Erythroblast (primary cell): ENCODE measurements around the gene COX14.
"Not testable (repeated sequence)": the region's sequence is repeated elsewhere in the genome, so short reads cannot be mapped to it uniquely, and the experiment has no call there.

ENCODE experiments used
- DNase-seq, 2 experiments: peaks; one replicate each; lab custom pipeline; 2025; lab: John Stamatoyannopoulos, UW
- GATA1 ChIP-seq: IDR thresholded peaks from 2 replicates; pipeline ENCODE4 v1.6.1; 2011; ENCODE audit warnings: low read depth, mild to moderate bottlenecking, control low read depth, low read length, moderate library complexity
- POLR2A ChIP-seq: IDR thresholded peaks from 2 replicates; pipeline ENCODE4 v1.6.1; 2011; ENCODE audit warnings: mild to moderate bottlenecking, low read length

The COX14 gene

DNA sequence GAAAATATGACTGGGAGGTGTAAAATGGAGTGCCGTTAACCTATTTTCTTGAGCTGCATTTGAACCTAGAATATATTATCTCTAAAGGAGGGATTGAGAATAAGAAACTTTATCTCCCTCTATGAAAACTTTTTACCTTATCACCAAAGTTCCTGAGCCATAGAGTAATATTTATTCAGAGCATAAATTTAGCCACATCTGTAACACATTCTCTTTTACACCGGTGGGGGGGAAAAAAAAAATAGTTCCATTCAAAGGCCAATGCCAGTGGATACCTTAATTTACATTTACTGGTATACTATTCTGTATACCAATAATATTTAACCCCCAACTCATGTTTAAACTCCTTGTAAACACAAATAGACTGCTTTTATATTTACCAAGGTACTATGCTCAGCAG is 33.4 kb downstream of the COX14 start:
- DNase-seq: no peak
- TF ChIP-seq POLR2A (no peak), GATA1 (no peak)

DNA sequence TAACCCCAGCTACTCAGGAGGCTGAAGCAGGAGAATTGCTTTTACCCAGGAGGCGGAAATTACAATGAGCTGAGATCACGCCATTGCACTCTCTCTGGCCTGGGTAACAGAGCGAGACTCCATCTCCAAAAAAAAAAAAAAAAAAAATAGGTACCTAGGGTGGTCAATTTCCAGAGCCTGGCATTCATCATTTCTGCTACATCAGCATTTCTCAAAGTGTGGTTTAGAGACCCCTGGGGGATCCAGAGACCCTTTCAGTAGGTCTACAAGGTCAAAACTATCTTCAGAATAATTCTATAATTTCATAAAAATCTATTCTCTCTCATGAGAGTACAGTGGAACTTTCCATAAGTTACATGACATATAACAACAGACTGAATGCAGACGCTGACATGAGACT is 35.2 kb downstream of the COX14 start:
- DNase-seq: no peak
- TF ChIP-seq GATA1 (no peak), POLR2A (no peak)

DNA sequence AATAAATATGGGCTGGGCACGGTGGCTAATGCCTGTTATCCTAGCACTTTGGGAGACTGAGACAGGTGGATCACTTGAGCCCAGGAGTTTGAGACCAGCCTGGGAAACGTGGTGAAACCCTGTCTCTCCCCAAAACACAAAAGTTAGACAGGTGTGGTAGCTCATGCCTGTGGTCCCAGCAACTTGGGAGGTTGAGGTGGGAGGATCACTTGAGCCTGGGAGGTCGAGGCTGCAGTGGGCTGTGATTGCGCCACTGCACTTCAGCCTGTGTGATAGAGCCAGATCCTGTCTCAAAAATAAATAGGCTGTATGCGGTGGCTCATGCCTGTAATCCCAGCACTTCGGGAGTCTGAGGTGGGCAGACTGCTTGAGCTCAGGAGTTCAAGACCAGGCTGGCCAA is 36.0 kb downstream of the COX14 start:
- DNase-seq: not testable (repeated sequence)

DNA sequence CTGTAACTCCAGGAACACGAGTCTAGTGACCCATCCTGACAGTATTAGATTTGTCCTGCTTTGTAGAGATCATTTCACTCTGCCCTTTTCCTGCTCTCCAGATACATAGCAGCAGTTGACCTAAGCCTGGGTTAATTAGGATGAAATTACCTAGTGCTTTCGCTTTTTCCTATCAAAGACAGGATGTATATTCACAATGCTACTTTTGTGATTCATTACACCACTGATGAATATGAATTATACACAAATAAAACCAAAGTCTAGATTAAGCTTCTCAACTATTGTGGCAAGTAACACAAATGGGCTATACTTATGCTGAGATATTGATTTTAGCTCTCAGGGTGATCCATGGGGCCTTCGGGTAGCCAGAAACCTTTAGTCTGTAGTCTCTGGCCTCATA is 37.3 kb downstream of the COX14 start:
- no peak for TF ChIP-seq POLR2A
- TF ChIP-seq GATA1: no peak
- no peak for DNase-seq

DNA sequence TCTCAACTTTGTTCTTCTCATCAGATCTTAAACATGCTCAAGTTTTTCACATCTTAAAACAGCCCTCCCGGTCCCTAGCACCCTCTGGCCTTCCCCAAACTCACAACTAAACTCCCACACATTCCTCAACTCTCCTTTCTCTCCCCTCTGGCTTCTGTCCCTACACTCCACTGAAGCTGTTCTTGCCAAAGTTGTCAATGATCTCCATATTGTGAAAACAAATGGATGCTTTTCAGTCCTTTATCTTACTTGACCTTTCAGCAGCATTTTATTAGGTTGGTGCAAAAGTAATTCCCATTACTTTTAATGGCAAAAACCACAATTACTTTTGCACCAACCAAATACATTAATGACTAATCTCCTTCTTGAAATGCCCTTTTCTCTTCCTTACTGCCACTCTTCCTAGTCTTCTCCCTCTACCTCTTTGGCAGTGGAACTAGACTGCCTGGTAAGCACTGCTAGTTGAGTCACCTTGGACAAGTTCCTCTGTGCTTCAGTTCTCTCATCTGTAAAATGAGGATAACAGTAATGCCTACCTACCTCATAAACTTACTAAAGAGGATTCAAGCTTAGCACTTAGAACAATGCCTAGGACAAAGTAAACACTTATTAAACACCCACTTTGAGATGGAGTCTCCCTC is 39.1 kb downstream of the COX14 start:
- TF ChIP-seq GATA1 (no peak), POLR2A (no peak)
- DNase-seq: no peak

DNA sequence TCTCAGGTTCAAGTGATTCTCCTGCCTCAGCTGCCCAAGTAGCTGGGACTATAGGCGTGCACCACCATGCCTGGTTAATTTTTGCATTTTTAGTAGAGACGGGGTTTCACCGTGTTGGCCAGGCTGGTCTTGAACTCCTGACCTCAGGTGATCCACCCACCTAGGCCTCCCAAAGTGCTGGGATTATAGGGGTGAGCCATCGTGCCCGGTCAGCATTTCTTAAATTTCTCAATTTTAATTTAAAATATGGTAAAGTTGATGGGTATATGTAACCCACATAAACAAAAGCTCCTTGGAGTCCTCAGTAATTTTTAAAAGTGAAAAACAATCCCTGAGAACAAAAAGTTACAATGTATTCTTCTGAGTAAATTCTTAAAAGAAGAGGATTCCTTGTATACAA is 42.9 kb downstream of the COX14 start:
- DNase-seq: not testable (repeated sequence)

DNA sequence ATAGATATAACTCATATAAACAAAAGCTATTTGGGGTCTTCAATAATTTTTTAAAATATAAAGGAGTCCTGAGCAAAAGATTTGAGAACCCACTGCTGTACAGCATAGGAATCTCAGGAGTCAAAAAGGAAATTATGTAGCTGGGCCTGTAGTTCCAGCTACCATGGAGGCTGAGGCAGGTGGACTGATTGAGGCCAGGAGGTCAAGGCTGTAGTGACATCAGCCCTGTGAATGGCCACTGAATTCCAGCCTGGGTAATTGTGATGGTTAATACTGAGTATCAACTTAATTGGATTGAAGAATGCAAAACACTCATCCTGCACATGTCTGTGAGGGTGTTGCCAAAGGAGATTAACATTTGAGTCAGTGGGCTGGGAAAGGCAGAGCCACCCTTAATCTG is 44.6 kb downstream of the COX14 start:
- DNase-seq: no peak
- TF ChIP-seq POLR2A (no peak), GATA1 (no peak)

DNA sequence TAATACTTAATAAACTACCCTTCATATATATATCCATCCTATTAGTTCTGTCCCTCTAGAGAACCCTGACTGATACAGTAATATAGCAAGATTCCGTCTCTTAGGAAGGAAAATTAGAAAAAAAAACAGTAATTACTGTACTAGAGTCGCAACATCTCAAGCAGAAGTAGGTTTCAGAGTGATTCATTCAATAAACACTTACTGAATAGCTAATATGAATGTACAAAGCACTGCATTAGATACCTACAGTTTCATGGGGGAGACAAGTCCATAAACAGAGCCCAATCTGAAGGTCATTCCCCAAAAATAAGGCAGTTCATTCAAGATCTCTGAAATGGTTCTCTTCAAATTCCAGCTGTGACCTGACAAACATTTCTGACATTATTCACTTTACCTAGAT is 45.2 kb downstream of the COX14 start:
- no peak for TF ChIP-seq POLR2A
- DNase-seq: no peak

DNA sequence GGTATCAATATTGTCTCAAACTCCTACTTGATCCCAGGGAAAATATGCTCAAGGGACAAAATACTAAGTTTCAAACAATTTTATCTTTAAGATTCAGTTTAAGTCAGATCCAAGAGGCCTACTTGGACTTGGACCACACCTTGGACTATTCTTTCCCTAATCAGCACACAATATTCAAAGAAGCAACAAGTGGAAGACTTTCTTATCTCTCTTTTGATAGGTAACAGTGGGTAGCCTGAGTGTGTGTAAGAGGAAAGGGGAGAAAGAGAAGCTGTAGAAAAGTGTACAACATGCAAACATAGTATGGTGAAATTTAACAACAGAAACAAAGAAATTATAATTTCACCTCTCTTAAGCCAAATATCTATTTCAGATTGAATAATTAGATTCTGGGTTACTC is 48.6 kb downstream of the COX14 start:
- no peak for TF ChIP-seq POLR2A
- no peak for TF ChIP-seq GATA1
- no peak for DNase-seq

DNA sequence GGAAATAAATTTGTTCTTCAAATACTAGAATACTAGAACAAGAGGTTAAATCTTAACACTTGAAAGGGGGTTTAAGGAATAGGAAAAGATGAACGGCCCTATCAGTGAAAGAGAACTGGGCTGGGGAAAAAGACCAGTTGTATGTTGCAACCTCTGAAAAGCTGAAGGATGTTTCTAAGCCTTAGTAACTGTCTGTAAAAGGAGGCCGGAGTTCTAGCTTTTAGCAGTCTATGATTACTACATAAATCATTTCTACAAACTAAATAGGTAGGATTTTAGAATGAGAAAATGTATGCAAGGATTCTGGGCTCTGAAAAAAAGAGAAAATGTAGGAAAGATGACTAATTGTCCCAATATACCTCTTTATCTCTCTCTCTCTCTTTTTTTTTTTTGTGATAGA is 50.2 kb downstream of the COX14 start:
- DNase-seq: no peak
- no peak for TF ChIP-seq GATA1
- TF ChIP-seq POLR2A: no peak

DNA sequence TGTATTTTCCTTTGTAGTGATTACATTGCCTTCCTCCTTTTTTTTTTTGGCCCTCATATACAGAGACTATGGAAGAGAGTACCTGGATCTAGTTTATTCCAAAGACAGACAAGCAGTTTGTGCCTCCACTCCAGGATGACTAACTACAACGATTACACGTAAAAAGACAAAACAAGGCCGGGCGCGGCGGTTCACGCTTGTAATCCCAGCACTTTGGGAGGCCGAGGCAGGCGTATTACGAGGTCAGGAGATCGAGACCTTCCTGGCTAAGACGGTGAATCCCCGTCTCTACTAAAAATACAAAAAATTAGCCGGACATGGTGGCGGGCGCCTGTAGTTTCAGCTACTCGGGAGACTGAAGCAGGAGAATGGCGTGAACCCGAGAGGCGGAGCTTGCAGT is 52.9 kb downstream of the COX14 start:
- TF ChIP-seq GATA1 (no peak), POLR2A (no peak)
- DNase-seq: no peak

DNA sequence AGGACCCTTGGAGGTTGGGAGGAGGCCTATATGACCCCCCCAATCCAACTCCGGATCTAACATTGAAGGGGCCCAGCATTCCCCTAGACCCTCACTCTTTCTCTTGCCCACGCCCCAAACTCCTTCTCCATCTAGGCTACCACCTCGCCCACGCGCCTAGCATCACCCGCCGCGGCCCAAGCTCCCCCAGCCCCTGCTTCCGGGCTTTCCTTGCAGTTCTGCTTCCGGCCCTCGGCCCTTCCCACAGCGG is 54.7 kb downstream of the COX14 start:
- TF ChIP-seq GATA1 (no peak), POLR2A (no peak)
- no peak for DNase-seq

DNA sequence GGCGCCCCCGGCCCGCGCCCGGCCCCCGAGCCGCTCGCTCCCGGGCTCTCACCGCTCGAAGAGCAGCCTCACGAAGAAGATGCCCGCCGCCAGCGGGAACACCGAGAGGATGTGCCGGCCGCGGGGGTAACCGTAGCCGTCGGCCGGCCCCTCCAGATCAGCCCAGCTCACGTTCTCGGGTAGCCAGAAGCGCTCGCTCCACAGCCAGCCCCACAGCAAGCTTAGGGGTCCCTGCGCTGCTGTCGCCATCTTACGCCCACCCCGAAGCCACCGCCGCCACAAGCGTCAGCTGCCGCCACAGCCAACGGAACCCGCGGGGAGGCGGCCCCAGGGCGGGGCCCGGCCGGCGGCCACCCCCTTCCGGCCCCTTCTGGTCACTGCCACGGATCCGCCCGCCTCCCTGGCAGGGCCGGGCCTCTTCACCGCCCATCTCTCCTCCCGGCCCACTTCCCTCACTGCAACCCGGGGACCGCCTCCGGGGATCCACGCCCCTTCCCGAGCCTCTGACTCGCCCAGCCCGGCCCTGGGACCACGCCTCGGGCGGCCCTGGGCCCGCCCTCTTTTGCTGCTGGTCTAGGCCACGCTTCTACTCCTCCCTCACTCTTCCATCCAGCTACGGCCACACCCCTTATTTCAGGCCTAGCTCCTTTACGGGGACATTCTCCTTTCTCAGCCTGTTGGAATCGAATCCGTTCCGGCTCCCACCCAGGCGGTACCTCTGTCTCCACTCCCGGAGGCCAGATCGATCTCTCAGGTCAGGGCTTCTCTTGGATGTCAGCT is 55.2 kb downstream of the COX14 start, which contains the start of gene CERS5:
Gene CERS5 (minus strand): TSS at position 321 of the 780 bp plus-strand sequence. CDS start 72 bp downstream, at position 249.
- DNase-seq: peak; percentile 98
- TF ChIP-seq GATA1 (no peak), POLR2A (peak; percentile 66)
